GM12801 (cell line): ENCODE measurements around the gene MDK.

Experiments
- CTCF ChIP-seq: IDR thresholded peaks from one replicate; pipeline ENCODE4 v1.5.1; 2011; ENCODE audit warnings: control low read depth; ENCODE audit not compliant: insufficient read length; ENCODE audit errors: extremely low read depth

The MDK gene

GRCh38 chr11:46385169-46386004 lies 3.9 kb downstream of the MDK start:
- TF ChIP-seq CTCF, result no peak

- TF ChIP-seq CTCF, result no peak
These were observed 4.6 kb downstream of the MDK start for GRCh38 chr11:46386005-46386578.

- TF ChIP-seq CTCF, result no peak
These were observed 5.2 kb downstream of the MDK start for GRCh38 chr11:46386674-46387073.

GRCh38 chr11:46387456-46387855 lies 6.0 kb downstream of the MDK start:
- no peak for TF ChIP-seq CTCF

GRCh38 chr11:46387919-46388618 lies 6.6 kb downstream of the MDK start:
- no peak for TF ChIP-seq CTCF

GRCh38 chr11:46388619-46389449 lies 7.4 kb downstream of the MDK start:
- TF ChIP-seq CTCF, result no peak
